Hepatocyte (in vitro differentiated cells): ENCODE results near the gene XRCC1.

Experiments
- CTCF ChIP-seq: fragments of 200-600 bp; sonication (generic); IDR thresholded peaks from 2 replicates; pipeline ENCODE4 v1.5.1; 2016; ENCODE audit warnings: antibody characterized with exemption, mild to moderate bottlenecking; ENCODE audit not compliant: poor library complexity
- EZH2 ChIP-seq: fragments of 200-600 bp; sonication (generic); IDR thresholded peaks from 2 replicates; pipeline ENCODE4 v1.6.1; 2016; ENCODE audit warnings: antibody characterized with exemption, mild to moderate bottlenecking, borderline replicate concordance

- TF ChIP-seq CTCF (no peak), EZH2 (no peak)
Observed at GRCh38 chr19:43575955-43576878, 890 bp upstream of the XRCC1 start.
